ENCODE results near the gene ADCK2. TPM values are rescaled to one million over a fixed set of nuclear protein-coding genes. Genes with fewer than 3 reads are reported as not detected.
A peak's percentile ranks its signal among the peaks of the same experiment; 100 is the strongest.

Gene ADCK2
- total and polyA plus RNA-seq, 9 of the 15 experiments (the other 6 are each of a cell fraction or from before 2014, with no cell fraction given): 0.08 to 14.3 (median 9.7) TPM

- TF ChIP-seq RB1 (IDR thresholded peaks at IDR 0.05; ENCODE audit: low read depth) (peak; percentile 56; the same call in 1 of the 2 replicates), ZNF668 (CRISPR knock-in tag; IDR thresholded peaks at IDR 0.05) (no peak), FOXM1 (IDR thresholded peaks at IDR 0.05; ENCODE audit: low read depth) (no peak), FOXM1 (CRISPR knock-in tag; IDR thresholded peaks at IDR 0.05; ENCODE audit: low read depth) (no peak), ZBED1 (IDR thresholded peaks at IDR 0.05) (no peak), HDAC3 (IDR thresholded peaks at IDR 0.05; ENCODE audit: borderline replicate concordance, partially characterized antibody) (no peak), C11orf30 (IDR thresholded peaks at IDR 0.05; ENCODE audit: low read depth) (no peak), KDM4B (IDR thresholded peaks at IDR 0.05; ENCODE audit: borderline replicate concordance in 2 of 2, low read depth in 1 of 2) (no peak), POLR2G (IDR thresholded peaks at IDR 0.05; ENCODE audit: low read depth, low read length) (no peak), ZNF41 (CRISPR knock-in tag; conservative IDR thresholded peaks at IDR 0.05) (0 out of 2 replicates have a peak, but pooled peaks have one; percentile 24), FOXJ2 (tag; IDR thresholded peaks at IDR 0.05) (no peak), E4F1 (CRISPR knock-in tag; IDR thresholded peaks at IDR 0.05; ENCODE audit: borderline replicate concordance) (no peak), PTRF (tag; IDR thresholded peaks at IDR 0.05) (no peak), PTTG1 (tag; IDR thresholded peaks at IDR 0.05; ENCODE audit: low read depth) (no peak), MBD1 (CRISPR knock-in tag; IDR thresholded peaks at IDR 0.05) (no peak), TAF7 (tag; IDR thresholded peaks at IDR 0.05) (no peak), ILF3 (IDR thresholded peaks at IDR 0.05; ENCODE audit: borderline replicate concordance) (no peak), RUNX1 (IDR thresholded peaks at IDR 0.05; ENCODE audit: low read depth) (no peak), JUNB (CRISPR knock-in tag; conservative IDR thresholded peaks at IDR 0.05) (no peak), U2AF1 (optimal IDR thresholded peaks at IDR 0.05; ENCODE audit: low read depth, low read length) (no peak), ZC3H8 (IDR thresholded peaks at IDR 0.05) (no peak), IFI16 (CRISPR knock-in tag; IDR thresholded peaks at IDR 0.05) (no peak), EWSR1 (IDR thresholded peaks at IDR 0.05; ENCODE audit: borderline replicate concordance, low read depth, partially characterized antibody) (no peak)
Observed at GRCh38 chr7:140653319-140654108, 19.2 kb upstream of the ADCK2 start (continued).
